H9 (cell line): Measurements from ENCODE around the gene LRIG1. TPM values are rescaled to one million over a fixed set of nuclear protein-coding genes. Genes with fewer than 3 reads are reported as not detected.

Experiments used
- DNase-seq: peaks from one replicate; pipeline ENCODE4 v3.0.0-alpha.2; 2017
- H2AFZ ChIP-seq: one replicate; pipeline ENCODE4 v1.6.1; 2013; ENCODE audit warnings: mild to moderate bottlenecking, low read length, control low read depth, moderate library complexity
- H2AK5ac ChIP-seq: 2 replicates; pipeline ENCODE4 v1.6.1; 2013; ENCODE audit warnings: low read length, control low read depth, mixed read lengths; ENCODE audit not compliant: insufficient read length
- H2BK120ac ChIP-seq: one replicate; pipeline ENCODE4 v1.6.1; 2013; ENCODE audit warnings: low read depth, mild to moderate bottlenecking, low read length, control low read depth, inconsistent platforms; ENCODE audit not compliant: poor library complexity, severe bottlenecking
- H2BK12ac ChIP-seq: 2 replicates; pipeline ENCODE4 v1.6.1; 2013; ENCODE audit warnings: low read length, control low read depth, mixed read lengths, low read depth; ENCODE audit not compliant: insufficient read length
- H2BK15ac ChIP-seq: 2 replicates; pipeline ENCODE4 v1.6.1; 2013; ENCODE audit warnings: low read depth, low read length, control low read depth
- H2BK20ac ChIP-seq: one replicate; pipeline ENCODE4 v1.6.1; 2013; ENCODE audit warnings: low read depth, mild to moderate bottlenecking, low read length, control low read depth, inconsistent platforms; ENCODE audit not compliant: poor library complexity, severe bottlenecking
- H2BK5ac ChIP-seq: 2 replicates; pipeline ENCODE4 v1.6.1; 2013; ENCODE audit warnings: low read length, control low read depth, mixed read lengths; ENCODE audit not compliant: insufficient read length
- H3K14ac ChIP-seq: 2 replicates; pipeline ENCODE4 v1.6.1; 2013; ENCODE audit warnings: low read length, control low read depth; ENCODE audit not compliant: insufficient read depth
- H3K18ac ChIP-seq: 2 replicates; pipeline ENCODE4 v1.6.1; 2013; ENCODE audit warnings: low read depth, mild to moderate bottlenecking, mixed read lengths, low read length, control low read depth; ENCODE audit not compliant: insufficient read length
- H3K23ac ChIP-seq: 2 replicates; pipeline ENCODE4 v1.6.1; 2013; ENCODE audit warnings: low read length, control low read depth, mixed read lengths, low read depth; ENCODE audit not compliant: insufficient read length
- H3K23me2 ChIP-seq: 2 replicates; pipeline ENCODE4 v1.6.1; 2013; ENCODE audit warnings: low read depth, mild to moderate bottlenecking, mixed read lengths, low read length, control low read depth; ENCODE audit not compliant: insufficient read length, poor library complexity, severe bottlenecking
- H3K27ac ChIP-seq: 2 replicates; pipeline ENCODE4 v1.5.1; 2013; ENCODE audit warnings: low read length, control low read depth, mixed read lengths, low read depth; ENCODE audit not compliant: insufficient read length
- H3K27me3 ChIP-seq: 2 replicates; pipeline ENCODE4 v1.6.1; 2013; ENCODE audit warnings: low read length, control low read depth, inconsistent platforms; ENCODE audit not compliant: insufficient read depth
- H3K4ac ChIP-seq: 2 replicates; pipeline ENCODE4 v1.6.1; 2013; ENCODE audit warnings: low read depth, mild to moderate bottlenecking, control low read depth, inconsistent platforms, low read length, moderate library complexity
- H3K4me1 ChIP-seq: 2 replicates; pipeline ENCODE4 v1.6.1; 2013; ENCODE audit warnings: low read length, control low read depth, inconsistent platforms; ENCODE audit not compliant: insufficient read depth
- H3K4me2 ChIP-seq: 2 replicates; pipeline ENCODE4 v1.6.1; 2013; ENCODE audit warnings: low read length, control low read depth, mixed read lengths; ENCODE audit not compliant: insufficient read length, insufficient read depth
- H3K56ac ChIP-seq: 2 replicates; pipeline ENCODE4 v1.6.1; 2013; ENCODE audit warnings: low read depth, mild to moderate bottlenecking, mixed read lengths, low read length, control low read depth; ENCODE audit not compliant: insufficient read length
- H3K79me1 ChIP-seq: 2 replicates; pipeline ENCODE4 v1.6.1; 2013; ENCODE audit warnings: low read depth, mild to moderate bottlenecking, moderate library complexity, low read length, control low read depth, inconsistent platforms; ENCODE audit not compliant: insufficient read depth, poor library complexity, severe bottlenecking
- H3K79me2 ChIP-seq: 2 replicates; pipeline ENCODE4 v1.6.1; 2013; ENCODE audit warnings: low read length, control low read depth, inconsistent platforms; ENCODE audit not compliant: insufficient read depth
- H3K9ac ChIP-seq: 2 replicates; pipeline ENCODE4 v1.6.1; 2013; ENCODE audit warnings: low read length, control low read depth, mixed read lengths; ENCODE audit not compliant: insufficient read length; ENCODE audit errors: extremely low read depth
- H3K9me3 ChIP-seq: one replicate; pipeline ENCODE4 v1.6.1; 2013; ENCODE audit warnings: low read depth, low read length, inconsistent platforms; ENCODE audit not compliant: control insufficient read depth
- H3T11ph ChIP-seq: one replicate; pipeline ENCODE4 v1.6.1; 2013; ENCODE audit warnings: mild to moderate bottlenecking, low read length, control low read depth, inconsistent platforms
- H4K20me1 ChIP-seq: one replicate; pipeline ENCODE4 v1.6.1; 2013; ENCODE audit not compliant: control insufficient read depth, insufficient read length, insufficient read depth
- H4K5ac ChIP-seq: 2 replicates; pipeline ENCODE4 v1.6.1; 2013; ENCODE audit warnings: low read depth, mild to moderate bottlenecking, mixed read lengths, low read length, control low read depth; ENCODE audit not compliant: insufficient read length
- H4K8ac ChIP-seq: replicated peaks from 2 replicates; pipeline ENCODE4 v1.6.1; 2013; ENCODE audit warnings: low read length, control low read depth, mixed read lengths, low read depth; ENCODE audit not compliant: insufficient read length
- H4K91ac ChIP-seq: 2 replicates; pipeline ENCODE4 v1.6.1; 2013; ENCODE audit warnings: low read depth, mild to moderate bottlenecking, moderate library complexity, mixed read lengths, low read length, control low read depth; ENCODE audit not compliant: insufficient read length
- H3K27ac Mint-ChIP-seq, 3 experiments: 2 replicates in 2 of 3; 3 replicates in 1 of 3; pipeline ENCODE4 v1.8.0; 2020 to 2021; ENCODE audit warnings: mixed read lengths in 3 of 3, mild to moderate bottlenecking in 1 of 3, moderate library complexity in 1 of 3
- H3K27me3 Mint-ChIP-seq: 2 replicates; pipeline ENCODE4 v1.8.0; 2021; ENCODE audit warnings: low read depth, mild to moderate bottlenecking, moderate library complexity, mixed read lengths
- H3K36me3 Mint-ChIP-seq, 3 experiments: 2 replicates in 2 of 3; 3 replicates in 1 of 3; pipeline ENCODE4 v1.8.0; 2020 to 2021; ENCODE audit warnings: low read depth in 3 of 3, mixed read lengths in 3 of 3; ENCODE audit not compliant: insufficient read depth in 1 of 3
- H3K4me1 Mint-ChIP-seq, 2 experiments: 2 replicates each; pipeline ENCODE4 v1.8.0; 2020; ENCODE audit warnings: mixed read lengths in 2 of 2
- H3K4me3 Mint-ChIP-seq, 2 experiments: 2 replicates in 1 of 2; 3 replicates in 1 of 2; pipeline ENCODE4 v1.8.0; 2020 to 2021; ENCODE audit warnings: mild to moderate bottlenecking in 2 of 2, mixed read lengths in 2 of 2, moderate library complexity in 1 of 2
- H3K9me3 Mint-ChIP-seq, 2 experiments: 2 replicates in 1 of 2; 3 replicates in 1 of 2; pipeline ENCODE4 v1.8.0; 2020; ENCODE audit warnings: mild to moderate bottlenecking in 2 of 2, mixed read lengths in 2 of 2, moderate library complexity in 1 of 2
- WGBS: extraction: QIAGEN DNeasy Blood & Tissue Kit; methylation state at CpG from one replicate; pipeline ENCODE4 v1.1.7; 2013; ENCODE audit warnings: missing lambda C conversion rate, low lambda C conversion rate, mixed read lengths; ENCODE audit not compliant: insufficient read length; ENCODE audit errors: extremely low coverage; 5-methylcytosine and 5-hydroxymethylcytosine counted together
- total RNA-seq: library from RNA; stranded (reverse); gene quantifications from 2 replicates; pipeline ENCODE4 v1.2.1, GENCODE V29; 2021
- TF ChIP-seq, protein P1 (sequence below): fragments of 200-600 bp; sonication (generic); conservative IDR thresholded peaks from 3 replicates; pipeline ENCODE4 v1.8.0; 2021; ENCODE audit warnings: antibody characterized with exemption, mild to moderate bottlenecking

Gene LRIG1
- total RNA-seq, 1 experiment from 2014 or later, result 70.3 TPM

DNA sequence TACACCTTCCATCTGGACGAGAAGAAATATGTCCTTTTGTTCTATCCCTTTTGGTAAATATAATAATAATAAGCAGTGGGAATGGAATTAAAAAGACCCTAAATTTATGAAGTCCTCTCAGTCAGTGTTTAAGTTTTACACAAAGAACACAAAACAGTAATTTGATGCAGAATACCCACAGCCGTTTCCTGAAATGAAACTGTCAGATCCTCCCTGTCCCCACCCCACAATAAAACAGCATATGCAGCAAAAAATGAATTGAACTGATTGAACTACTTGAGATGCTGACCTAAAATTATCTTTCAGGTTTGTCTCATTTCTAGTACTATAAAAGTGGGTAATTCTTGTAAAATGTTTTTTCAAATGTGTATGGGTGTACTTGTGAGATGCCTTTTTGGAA lies 2.2 kb upstream of the LRIG1 start:
- H3K27ac Mint-ChIP-seq, result no peak overlapping the region
- Histone ChIP-seq H2BK15ac (no peak overlapping the region), H3K9ac (no peak overlapping the region), H2AK5ac (no peak overlapping the region), H3K9me3 (no peaks in the 10 kb centered on the region), H4K20me1 (peaks cover 2% of the 10 kb centered on the region), H4K8ac (no peak overlapping the region), H2BK120ac (no peak overlapping the region), H2BK12ac (no peak overlapping the region), H3K18ac (no peak overlapping the region), H3K4me2 (no peak overlapping the region), H2AFZ (no peak overlapping the region), H3K27ac (no peak overlapping the region), H4K91ac (no peak overlapping the region), H2BK20ac (no peak overlapping the region), H3K79me1 (no peaks in the 10 kb centered on the region), H3K23ac (no peak overlapping the region), H3K27me3 (no peaks in the 10 kb centered on the region; the same call in 1 of the 2 replicates), H3K79me2 (peaks cover 24% of the 10 kb centered on the region), H3K23me2 (peaks cover 16% of the 10 kb centered on the region), H2BK5ac (no peak overlapping the region), H3K4me1 (peaks cover 2% of the 10 kb centered on the region; the same call in 1 of the 2 replicates), H3K4ac (no peak overlapping the region), H3T11ph (no peak overlapping the region), H3K14ac (no peak overlapping the region), H3K56ac (no peak overlapping the region), H4K5ac (no peak overlapping the region)
- peaks cover 44 to 57% of the 10 kb centered on the region in 2 experiments for H3K4me1 Mint-ChIP-seq
- TF ChIP-seq, protein P1, sequence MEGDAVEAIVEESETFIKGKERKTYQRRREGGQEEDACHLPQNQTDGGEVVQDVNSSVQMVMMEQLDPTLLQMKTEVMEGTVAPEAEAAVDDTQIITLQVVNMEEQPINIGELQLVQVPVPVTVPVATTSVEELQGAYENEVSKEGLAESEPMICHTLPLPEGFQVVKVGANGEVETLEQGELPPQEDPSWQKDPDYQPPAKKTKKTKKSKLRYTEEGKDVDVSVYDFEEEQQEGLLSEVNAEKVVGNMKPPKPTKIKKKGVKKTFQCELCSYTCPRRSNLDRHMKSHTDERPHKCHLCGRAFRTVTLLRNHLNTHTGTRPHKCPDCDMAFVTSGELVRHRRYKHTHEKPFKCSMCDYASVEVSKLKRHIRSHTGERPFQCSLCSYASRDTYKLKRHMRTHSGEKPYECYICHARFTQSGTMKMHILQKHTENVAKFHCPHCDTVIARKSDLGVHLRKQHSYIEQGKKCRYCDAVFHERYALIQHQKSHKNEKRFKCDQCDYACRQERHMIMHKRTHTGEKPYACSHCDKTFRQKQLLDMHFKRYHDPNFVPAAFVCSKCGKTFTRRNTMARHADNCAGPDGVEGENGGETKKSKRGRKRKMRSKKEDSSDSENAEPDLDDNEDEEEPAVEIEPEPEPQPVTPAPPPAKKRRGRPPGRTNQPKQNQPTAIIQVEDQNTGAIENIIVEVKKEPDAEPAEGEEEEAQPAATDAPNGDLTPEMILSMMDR, result no peak
- no peak overlapping the region for H3K4me3 Mint-ChIP-seq
- H3K9me3 Mint-ChIP-seq, result peaks cover 0 to 3% of the 10 kb centered on the region in 2 experiments; a peak in 3 of 5 replicates
- no CpG with 5 or more reads among the region's 2 CpGs for WGBS
- peaks cover 2 to 12% (median 10%) of the 10 kb centered on the region in 3 experiments; a peak in 6 of 7 replicates for H3K36me3 Mint-ChIP-seq
- DNase-seq, result no peak
- peaks cover 7% of the 10 kb centered on the region for H3K27me3 Mint-ChIP-seq
